Activated CD4-positive, alpha-beta T cell treated with anti-CD3 and anti-CD28 coated beads for 36 hours (primary cell): Measurements from ENCODE around the gene CFAP47. TPM values are rescaled to one million over a fixed set of nuclear protein-coding genes. Genes with fewer than 3 reads are reported as not detected.
"Not testable (repeated sequence)": the region's sequence is repeated elsewhere in the genome, so short reads cannot be mapped to it uniquely, and the experiment has no call there.

Experiments used
- ATAC-seq: fragments of 200-7000 bp; cut with Tn5 transposase; one replicate; pipeline ENCODE4 v1.10.0; 2021; ENCODE audit warnings: mild to moderate bottlenecking, moderate library complexity
- CTCF ChIA-PET: fragments of 350-600 bp; sonication (Branson Sonifier 250); formaldehyde crosslinking; loops from one replicate; lab custom pipeline; 2021; ENCODE audit warnings: antibody characterized with exemption; lab: Charles Lee
- POLR2A ChIA-PET: fragments of 350-600 bp; sonication (Branson Sonifier 250); formaldehyde crosslinking; loops from one replicate; lab custom pipeline; 2021; ENCODE audit warnings: antibody characterized with exemption, inconsistent platforms; lab: Charles Lee
- DNase-seq: peaks from one replicate; pipeline ENCODE4 v3.0.0-alpha.2; 2020
- H3K27ac Mint-ChIP-seq: one replicate; pipeline ENCODE4 v1.8.0; 2021; ENCODE audit warnings: mixed read lengths
- H3K27me3 Mint-ChIP-seq: one replicate; pipeline ENCODE4 v1.8.0; 2021; ENCODE audit warnings: mixed read lengths
- H3K36me3 Mint-ChIP-seq: one replicate; pipeline ENCODE4 v1.8.0; 2021; ENCODE audit warnings: low read depth, mixed read lengths
- H3K4me1 Mint-ChIP-seq: one replicate; pipeline ENCODE4 v1.8.0; 2021; ENCODE audit warnings: mixed read lengths
- H3K4me3 Mint-ChIP-seq: one replicate; pipeline ENCODE4 v1.8.0; 2021; ENCODE audit warnings: mild to moderate bottlenecking, moderate library complexity, mixed read lengths
- H3K9me3 Mint-ChIP-seq: one replicate; pipeline ENCODE4 v1.8.0; 2021; ENCODE audit warnings: low read depth, mixed read lengths
- intact Hi-C, 2 experiments: fragments of 100-400 bp; cut with DNase I in 1 of 2; cut with micrococcal nuclease in 1 of 2; formaldehyde crosslinking; loops; one replicate each; pipeline versions ENCODE4 v1.14.2 to v1.15.1; 2022 to 2024; cut with DNase I, micrococcal nuclease
- total RNA-seq, 2 experiments: library from RNA; stranded (reverse); gene quantifications; one replicate each; pipeline ENCODE4 v1.2.3, GENCODE V29; 2021

Gene CFAP47, protein sequence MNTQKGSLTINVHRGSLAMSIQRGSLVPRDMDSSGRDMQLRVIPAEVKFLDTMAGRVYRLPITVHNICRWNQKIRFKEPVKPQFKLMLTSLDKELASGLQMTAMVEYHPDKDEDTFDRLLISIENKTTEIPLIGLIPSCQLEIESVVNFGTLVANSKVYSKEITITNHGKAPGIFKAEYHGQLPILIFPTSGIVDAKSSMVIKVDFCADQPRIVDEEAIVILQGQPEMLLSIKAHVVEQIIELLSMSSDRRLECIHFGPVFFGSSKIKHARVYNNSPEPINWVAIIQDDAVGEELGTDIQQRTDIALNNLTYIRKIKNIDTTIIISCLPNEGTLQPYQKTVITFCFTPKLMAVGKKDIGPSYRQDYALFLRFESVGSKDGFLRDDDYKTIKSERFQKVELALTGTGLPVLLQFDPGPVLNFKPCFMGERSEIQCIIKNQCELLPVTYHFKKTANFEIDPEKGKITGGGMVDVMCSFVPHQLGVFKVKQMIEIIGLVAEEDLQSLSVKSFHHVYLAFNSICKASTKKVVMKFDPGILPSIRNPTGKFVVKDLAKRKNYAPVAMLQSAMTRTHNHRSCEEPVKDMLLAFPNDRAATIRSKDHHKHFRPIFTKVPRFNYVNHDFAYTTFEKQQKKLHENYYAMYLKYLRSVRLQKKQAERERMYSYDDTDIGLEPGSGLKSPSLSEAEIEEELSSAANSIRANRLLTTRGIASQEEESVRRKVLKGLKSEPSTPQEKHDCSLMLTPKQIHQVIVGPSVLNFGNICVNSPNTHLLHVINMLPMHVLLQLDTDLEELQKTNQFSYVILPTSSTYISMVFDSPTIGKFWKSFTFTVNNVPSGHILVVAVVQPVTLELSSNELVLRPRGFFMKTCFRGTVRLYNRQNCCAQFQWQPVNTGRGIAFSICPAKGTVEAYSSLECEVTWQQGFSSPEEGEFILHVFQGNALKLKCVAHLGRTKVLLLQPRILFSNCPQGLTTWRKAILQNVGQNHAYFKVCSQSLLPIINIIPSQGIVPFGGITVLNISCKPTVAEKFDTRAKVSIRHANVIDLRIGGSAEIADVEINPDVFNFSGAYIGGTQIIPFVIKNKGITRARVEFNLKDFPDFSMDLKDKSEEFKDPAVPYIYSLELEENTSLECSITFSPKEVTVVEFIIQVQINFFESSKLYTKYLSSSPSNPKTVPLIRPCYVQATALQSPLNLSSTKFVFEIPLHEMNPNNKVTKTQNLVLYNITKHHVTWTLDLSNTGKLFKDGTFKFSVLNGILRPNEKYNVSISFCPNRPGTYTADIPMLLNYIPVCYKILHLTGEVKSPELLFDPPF (N-terminal part only)
- total RNA-seq: not detected

GRCh38 chrX:35919536-35920309 is at the start of gene CFAP47:
TSS of gene CFAP47 (plus strand) at chrX:35919734. CDS start at chrX:35919800, 66 bp downstream.
- Mint-ChIP-seq H3K27ac (no peak within 1 kb of the TSS), H3K36me3 (no peaks in the 10 kb centered on the region), H3K4me1 (no peaks in the 10 kb centered on the region), H3K4me3 (no peak within 1 kb of the TSS), H3K9me3 (no peaks in the 10 kb centered on the region), H3K27me3 (peaks cover 2% of the 10 kb centered on the region)
- ChIA-PET POLR2A (no interaction called here), CTCF (interaction anchor here (0.5 kb wide), 1 partner anchor 335 kb away, joined by 3 read pairs; no protein-coding TSS in a partner anchor)
- no peak for ATAC-seq
- DNase-seq: peak; percentile 4
- intact Hi-C loops: no loop called here

DNA sequence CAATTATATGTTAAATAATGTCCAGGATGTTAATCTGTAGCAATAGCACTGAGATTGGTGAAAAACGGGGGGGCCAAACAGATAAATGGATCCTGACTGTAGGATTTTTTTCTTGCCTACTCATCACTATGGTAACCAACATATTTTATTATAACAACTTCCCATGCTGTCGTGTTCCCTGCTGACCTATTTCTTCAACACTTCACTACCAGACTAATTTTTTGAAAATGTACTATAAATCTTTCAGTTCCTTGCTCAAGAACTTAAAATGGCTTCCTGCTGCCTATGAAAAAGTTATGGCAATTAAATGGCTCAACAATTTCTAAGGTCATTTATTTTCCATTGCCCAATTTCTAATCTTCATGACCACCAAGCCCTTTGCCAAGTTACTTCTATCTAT is 38.9 kb upstream of the CFAP47 start:
- DNase-seq (no peak), ATAC-seq (no peak)
- no peaks in the 10 kb centered on the region for H3K36me3 Mint-ChIP-seq
- ChIA-PET POLR2A (no interaction called here), CTCF (no interaction called here)
- peaks cover 2% of the 10 kb centered on the region for H3K9me3 Mint-ChIP-seq
- no peaks in the 10 kb centered on the region for H3K27me3 Mint-ChIP-seq
- H3K4me1 Mint-ChIP-seq: no peaks in the 10 kb centered on the region
- intact Hi-C loops: no loop called here
- no peak overlapping the region for H3K4me3 Mint-ChIP-seq
- H3K27ac Mint-ChIP-seq: no peak overlapping the region

- intact Hi-C loops: no loop called here
- ChIA-PET CTCF (no interaction called here), POLR2A (no interaction called here)
Observed at GRCh38 chrX:35886135-35886534, 33.4 kb upstream of the CFAP47 start.

DNA sequence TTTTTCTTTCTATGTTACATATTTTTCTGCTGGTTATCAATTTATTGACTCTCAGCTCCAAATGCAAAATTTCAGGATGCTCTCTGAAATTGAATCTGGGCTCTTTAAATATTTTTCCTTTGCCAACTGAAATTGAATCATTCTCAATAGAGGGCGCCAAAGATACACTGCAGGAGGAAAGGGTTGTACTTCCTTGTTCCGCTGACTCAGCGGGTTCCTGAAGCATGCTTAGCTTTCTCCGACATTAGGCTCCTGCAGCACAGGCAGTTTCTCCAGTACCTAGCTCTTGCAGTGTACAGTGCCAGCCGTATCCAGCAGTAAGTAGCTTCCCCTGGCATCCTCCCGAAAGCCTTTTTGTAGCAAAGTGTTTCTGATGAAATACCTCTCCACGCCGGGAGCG is 28.8 kb upstream of the CFAP47 start:
- H3K9me3 Mint-ChIP-seq: no peaks in the 10 kb centered on the region
- ChIA-PET POLR2A (no interaction called here), CTCF (interaction anchor here (0.6 kb wide), 1 partner anchor 1083 kb away, joined by 3 read pairs; no protein-coding TSS in a partner anchor)
- H3K36me3 Mint-ChIP-seq: no peaks in the 10 kb centered on the region
- intact Hi-C loops: loop anchor here in 1 of 2 experiments (1.0 kb wide), 1 partner anchor 977 kb away; no protein-coding TSS in a partner anchor
- DNase-seq (peak; percentile 34), ATAC-seq (no peak)
- H3K4me1 Mint-ChIP-seq: no peaks in the 10 kb centered on the region
- no peak overlapping the region for H3K27ac Mint-ChIP-seq
- no peaks in the 10 kb centered on the region for H3K27me3 Mint-ChIP-seq
- H3K4me3 Mint-ChIP-seq: no peak overlapping the region

More at GRCh38 chrX:35886135-35886534, 33.4 kb upstream of the CFAP47 start:
- Mint-ChIP-seq H3K36me3 (no peaks in the 10 kb centered on the region), H3K9me3 (no peaks in the 10 kb centered on the region), H3K27me3 (no peaks in the 10 kb centered on the region), H3K4me3 (no peak overlapping the region), H3K4me1 (no peaks in the 10 kb centered on the region), H3K27ac (no peak overlapping the region)
- DNase-seq: no peak
- no peak for ATAC-seq

DNA sequence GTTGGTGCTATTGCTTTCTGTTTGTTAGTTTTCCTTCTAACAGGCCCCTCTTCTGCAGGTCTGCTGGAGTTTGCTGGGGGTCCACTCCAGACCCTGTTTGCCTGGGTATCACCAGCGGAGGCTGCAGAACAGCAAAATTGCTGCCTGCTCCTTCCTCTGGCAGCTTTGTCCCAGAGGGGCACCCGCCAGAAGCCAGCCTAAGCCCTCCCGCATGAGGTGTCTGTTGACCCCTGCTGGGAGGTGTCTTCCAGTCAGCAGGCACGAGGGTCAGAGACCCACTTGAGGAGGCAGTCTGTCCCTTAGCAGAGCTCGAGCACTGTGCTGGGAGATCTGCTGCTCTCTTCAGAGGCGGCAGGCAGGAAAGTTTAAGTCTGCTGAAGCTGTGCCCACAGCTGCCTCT is 67.3 kb downstream of the CFAP47 start:
- H3K36me3 Mint-ChIP-seq, CTCF ChIA-PET, H3K9me3 Mint-ChIP-seq, ATAC-seq, H3K27me3 Mint-ChIP-seq, H3K4me3 Mint-ChIP-seq, H3K4me1 Mint-ChIP-seq, H3K27ac Mint-ChIP-seq, POLR2A ChIA-PET, DNase-seq, intact Hi-C loops: not testable (repeated sequence)

GRCh38 chrX:36007207-36007606 is 87.7 kb downstream of the CFAP47 start:
- Mint-ChIP-seq H3K4me1 (no peaks in the 10 kb centered on the region), H3K27me3 (no peaks in the 10 kb centered on the region), H3K9me3 (no peaks in the 10 kb centered on the region), H3K4me3 (no peak overlapping the region), H3K36me3 (no peaks in the 10 kb centered on the region), H3K27ac (no peak overlapping the region)
- ATAC-seq (no peak), DNase-seq (no peak)
- intact Hi-C loops: no loop called here
- ChIA-PET POLR2A (no interaction called here), CTCF (no interaction called here)

- ChIA-PET POLR2A (no interaction called here), CTCF (no interaction called here)
- no peak overlapping the region for H3K27ac Mint-ChIP-seq
- H3K27me3 Mint-ChIP-seq: no peaks in the 10 kb centered on the region
- ATAC-seq (no peak), DNase-seq (no peak)
- no peaks in the 10 kb centered on the region for H3K4me1 Mint-ChIP-seq
- H3K36me3 Mint-ChIP-seq: no peaks in the 10 kb centered on the region
- no peak overlapping the region for H3K4me3 Mint-ChIP-seq
- intact Hi-C loops: no loop called here
- H3K9me3 Mint-ChIP-seq: no peaks in the 10 kb centered on the region
Observed at GRCh38 chrX:36019125-36019524, 99.6 kb downstream of the CFAP47 start.

GRCh38 chrX:36035550-36035949 is 116.0 kb downstream of the CFAP47 start:
- ChIA-PET POLR2A (no interaction called here), CTCF (no interaction called here)
- Mint-ChIP-seq H3K36me3 (no peaks in the 10 kb centered on the region), H3K4me1 (no peaks in the 10 kb centered on the region), H3K9me3 (no peaks in the 10 kb centered on the region), H3K4me3 (no peak overlapping the region), H3K27ac (no peak overlapping the region), H3K27me3 (no peaks in the 10 kb centered on the region)
- ATAC-seq (no peak), DNase-seq (no peak)
- intact Hi-C loops: no loop called here

DNA sequence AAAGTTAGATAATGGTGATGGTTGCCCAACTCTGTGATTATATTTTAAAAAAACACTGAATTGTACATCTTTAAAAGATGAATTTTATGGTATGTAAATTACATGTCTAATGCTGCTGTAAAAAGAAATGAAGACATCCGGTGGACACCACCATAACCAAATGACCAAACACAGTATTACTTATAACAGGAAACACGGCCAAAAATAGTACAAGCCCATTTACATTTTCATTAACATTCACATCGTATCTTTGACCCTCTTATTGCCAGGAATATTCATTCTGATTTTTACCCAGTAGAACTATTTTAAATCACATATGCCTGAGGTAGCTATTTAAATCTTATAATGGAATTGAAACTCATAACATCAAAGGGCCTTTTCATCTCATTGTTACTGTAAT is 143.2 kb downstream of the CFAP47 start:
- ATAC-seq: no peak

DNA sequence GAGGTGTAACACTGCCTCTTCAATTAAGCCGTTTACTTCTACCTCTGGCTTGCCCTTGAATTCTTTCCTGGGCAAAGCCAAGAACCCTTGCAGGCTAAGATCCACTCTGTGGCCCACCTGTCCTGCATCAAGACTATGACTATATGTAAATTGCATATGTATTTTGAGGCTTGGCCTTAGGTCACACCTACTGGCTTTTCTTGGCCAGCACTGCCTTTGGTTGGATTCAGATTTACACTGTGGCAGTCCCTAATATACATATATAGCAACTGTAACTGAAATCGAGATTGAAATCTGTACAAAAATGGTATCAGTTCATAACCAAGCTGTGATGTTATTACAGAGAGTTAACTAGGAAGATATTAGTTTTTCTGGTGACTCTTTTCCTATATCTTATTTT is 151.5 kb downstream of the CFAP47 start:
- Mint-ChIP-seq H3K27ac (no peak overlapping the region), H3K36me3 (no peaks in the 10 kb centered on the region), H3K4me1 (no peaks in the 10 kb centered on the region), H3K27me3 (no peaks in the 10 kb centered on the region), H3K9me3 (peaks cover 8% of the 10 kb centered on the region), H3K4me3 (no peak overlapping the region)
- CTCF ChIA-PET: interaction anchor here (0.6 kb wide), 1 partner anchor 519 kb away, joined by 3 read pairs; no protein-coding TSS in a partner anchor
- intact Hi-C loops: no loop called here
- no peak for DNase-seq
- ATAC-seq: no peak
- POLR2A ChIA-PET: no interaction called here

More for the DNA sequence above, 143.2 kb downstream of the CFAP47 start:
- H3K27ac Mint-ChIP-seq: no peak overlapping the region
- H3K27me3 Mint-ChIP-seq: no peaks in the 10 kb centered on the region
- no peak overlapping the region for H3K4me3 Mint-ChIP-seq
- no peaks in the 10 kb centered on the region for H3K4me1 Mint-ChIP-seq
- intact Hi-C loops: no loop called here
- no peak for DNase-seq
- H3K9me3 Mint-ChIP-seq: peaks cover 5% of the 10 kb centered on the region
- POLR2A ChIA-PET: no interaction called here
- CTCF ChIA-PET: no interaction called here
- no peaks in the 10 kb centered on the region for H3K36me3 Mint-ChIP-seq
